ENCODE data around the gene PLA2G5. TPM values are rescaled to one million over a fixed set of nuclear protein-coding genes. Genes with fewer than 3 reads are reported as not detected.

Gene PLA2G5
- total RNA-seq, 1 experiment from 2014 or later, result not detected

DNA sequence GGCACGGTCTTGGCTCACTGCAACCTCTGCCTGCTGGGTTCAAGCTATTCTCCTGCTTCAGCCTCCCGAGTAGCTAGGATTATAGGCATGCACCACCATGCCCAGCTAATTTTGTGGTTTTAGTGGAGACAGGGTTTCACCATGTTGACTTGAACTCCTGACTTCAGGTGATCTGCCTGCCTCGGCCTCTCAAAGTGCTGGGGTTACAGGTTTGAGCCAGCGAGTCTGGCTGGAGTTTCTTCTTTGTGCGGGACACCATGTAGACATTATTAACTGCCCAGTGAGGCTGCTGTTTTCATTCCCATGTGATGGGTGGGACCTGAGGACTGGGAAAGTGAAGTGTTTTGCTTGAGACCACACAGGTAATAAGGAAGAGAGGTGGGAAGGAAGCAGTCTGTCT is 23.3 kb downstream of the PLA2G5 start:
- H3K4me3 ChIP-seq, result no peak overlapping the region
- H3K9me3 ChIP-seq (ENCODE audit: insufficient read depth, low read depth), result no peaks in the 10 kb centered on the region
- H2AFZ ChIP-seq, result no peak overlapping the region
- no peaks in the 10 kb centered on the region for H3K79me2 ChIP-seq (ENCODE audit: low read depth)
- no peaks in the 10 kb centered on the region for H3K4me1 ChIP-seq (replicated peaks; ENCODE audit: insufficient read depth)
- intact Hi-C loops (cut with micrococcal nuclease; ENCODE audit: unreplicated experiment), result no loop called here
- no peaks in the 10 kb centered on the region for H3K9me2 ChIP-seq (ENCODE audit: insufficient read depth)
- DNase-seq, result no peak
- no peaks in the 10 kb centered on the region for H4K20me1 ChIP-seq (ENCODE audit: insufficient read depth)
- H3K36me3 ChIP-seq (ENCODE audit: low read depth), result no peaks in the 10 kb centered on the region
- ChIA-PET POLR2A (ENCODE audit: unreplicated experiment) (no interaction called here), CTCF (no interaction called here)
- no peak for TF ChIP-seq EZH2 (IDR thresholded peaks at IDR 0.05; ENCODE audit: low read depth)
- TF ChIP-seq, protein P1, sequence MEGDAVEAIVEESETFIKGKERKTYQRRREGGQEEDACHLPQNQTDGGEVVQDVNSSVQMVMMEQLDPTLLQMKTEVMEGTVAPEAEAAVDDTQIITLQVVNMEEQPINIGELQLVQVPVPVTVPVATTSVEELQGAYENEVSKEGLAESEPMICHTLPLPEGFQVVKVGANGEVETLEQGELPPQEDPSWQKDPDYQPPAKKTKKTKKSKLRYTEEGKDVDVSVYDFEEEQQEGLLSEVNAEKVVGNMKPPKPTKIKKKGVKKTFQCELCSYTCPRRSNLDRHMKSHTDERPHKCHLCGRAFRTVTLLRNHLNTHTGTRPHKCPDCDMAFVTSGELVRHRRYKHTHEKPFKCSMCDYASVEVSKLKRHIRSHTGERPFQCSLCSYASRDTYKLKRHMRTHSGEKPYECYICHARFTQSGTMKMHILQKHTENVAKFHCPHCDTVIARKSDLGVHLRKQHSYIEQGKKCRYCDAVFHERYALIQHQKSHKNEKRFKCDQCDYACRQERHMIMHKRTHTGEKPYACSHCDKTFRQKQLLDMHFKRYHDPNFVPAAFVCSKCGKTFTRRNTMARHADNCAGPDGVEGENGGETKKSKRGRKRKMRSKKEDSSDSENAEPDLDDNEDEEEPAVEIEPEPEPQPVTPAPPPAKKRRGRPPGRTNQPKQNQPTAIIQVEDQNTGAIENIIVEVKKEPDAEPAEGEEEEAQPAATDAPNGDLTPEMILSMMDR (conservative IDR thresholded peaks at IDR 0.05), result no peak
- no peak overlapping the region for H3K27ac ChIP-seq
- H3K27me3 ChIP-seq (ENCODE audit: insufficient read depth, low read depth), result no peaks in the 10 kb centered on the region
- BruUV-seq (replicated peaks), result no TSS peak
- H3K4me2 ChIP-seq, result no peak overlapping the region
- no peaks in the 10 kb centered on the region for H3F3A ChIP-seq (ENCODE audit: insufficient read depth, low read depth)

DNA sequence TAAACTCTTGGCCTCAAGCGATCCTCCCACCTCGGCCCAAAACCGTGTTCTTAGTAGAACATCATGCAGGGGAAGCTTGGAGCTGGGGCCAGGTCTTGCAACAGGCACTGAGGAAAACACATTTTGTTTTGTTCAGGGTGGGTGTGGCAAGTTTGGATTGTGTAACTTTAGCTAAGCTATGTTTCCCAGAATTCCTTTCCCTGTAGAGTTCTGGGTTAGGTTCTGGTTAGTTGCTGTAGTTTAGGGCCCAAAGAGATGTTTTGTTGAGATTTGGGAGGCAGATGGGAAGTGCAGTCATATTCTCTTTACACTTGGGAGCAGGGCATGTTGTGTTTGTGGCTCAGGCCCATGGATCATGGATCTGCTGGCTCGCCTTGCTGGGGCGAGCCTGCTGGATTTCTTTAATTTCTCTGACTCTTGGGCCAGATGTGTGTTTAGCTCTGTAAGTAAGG is 24.0 kb downstream of the PLA2G5 start:
- no peak for TF ChIP-seq EZH2 (IDR thresholded peaks at IDR 0.05; ENCODE audit: low read depth)
- TF ChIP-seq, protein P1 (conservative IDR thresholded peaks at IDR 0.05), result no peak
- no peak overlapping the region for H2AFZ ChIP-seq
- no peaks in the 10 kb centered on the region for H3K9me3 ChIP-seq (ENCODE audit: insufficient read depth, low read depth)
- H3K4me2 ChIP-seq, result no peak overlapping the region
- DNase-seq, result no peak
- no TSS peak for BruUV-seq (replicated peaks)
- H3K27ac ChIP-seq, result no peak overlapping the region
- CTCF ChIA-PET, result no interaction called here
- POLR2A ChIA-PET (ENCODE audit: unreplicated experiment), result no interaction called here
- H3K4me1 ChIP-seq (replicated peaks; ENCODE audit: insufficient read depth), result no peaks in the 10 kb centered on the region
- H4K20me1 ChIP-seq (ENCODE audit: insufficient read depth), result no peaks in the 10 kb centered on the region
- no peaks in the 10 kb centered on the region for H3K79me2 ChIP-seq (ENCODE audit: low read depth)
- no peaks in the 10 kb centered on the region for H3F3A ChIP-seq (ENCODE audit: insufficient read depth, low read depth)
- H3K27me3 ChIP-seq (ENCODE audit: insufficient read depth, low read depth), result no peaks in the 10 kb centered on the region
- no peaks in the 10 kb centered on the region for H3K9me2 ChIP-seq (ENCODE audit: insufficient read depth)
- no peak overlapping the region for H3K4me3 ChIP-seq
- intact Hi-C loops (cut with micrococcal nuclease; ENCODE audit: unreplicated experiment), result no loop called here
- no peaks in the 10 kb centered on the region for H3K36me3 ChIP-seq (ENCODE audit: low read depth)

DNA sequence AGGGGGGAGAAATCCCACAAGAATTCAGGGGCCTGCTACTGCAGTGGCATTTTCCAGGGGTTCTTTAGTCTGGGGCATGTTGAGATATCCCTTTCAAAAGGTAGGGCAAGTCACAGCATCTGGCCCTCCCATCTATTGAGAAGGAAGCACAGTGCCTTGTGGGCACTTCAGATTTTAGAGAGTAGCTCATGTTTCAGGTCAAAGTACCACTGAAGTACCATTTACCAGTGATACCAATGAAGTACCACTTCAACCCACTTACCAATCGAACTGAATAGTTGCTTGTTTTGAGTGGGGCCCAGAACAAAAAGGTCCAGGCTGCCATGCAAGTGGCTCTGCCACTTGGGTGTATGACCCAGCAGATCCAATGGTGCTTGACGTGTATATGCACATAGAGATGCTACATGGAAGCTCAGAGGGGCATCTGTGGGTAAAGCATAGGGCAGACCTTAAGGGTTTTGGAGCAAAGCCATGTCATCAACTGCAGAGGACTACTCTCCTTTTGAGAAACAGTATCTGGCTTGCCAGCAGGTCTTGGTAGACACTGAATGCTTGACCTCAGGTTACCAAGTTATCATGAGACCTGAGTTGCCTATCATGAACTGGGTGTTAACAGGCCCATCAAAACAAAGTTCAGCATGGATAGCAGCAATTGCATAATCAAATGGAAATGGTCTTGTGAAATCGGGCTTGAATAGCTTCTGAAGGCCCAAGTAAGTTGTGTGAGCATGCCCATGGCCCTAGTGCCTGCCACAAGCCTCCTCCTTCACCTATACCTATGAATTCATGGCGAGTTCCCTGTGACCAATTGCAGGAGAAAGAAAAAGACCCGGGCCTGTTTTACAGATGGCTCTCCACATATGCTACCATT is 25.8 kb downstream of the PLA2G5 start:
- H3K9me3 ChIP-seq (ENCODE audit: insufficient read depth, low read depth), result no peaks in the 10 kb centered on the region
- no peak for DNase-seq
- no peaks in the 10 kb centered on the region for H3K27me3 ChIP-seq (ENCODE audit: insufficient read depth, low read depth)
- H3K4me2 ChIP-seq, result no peak overlapping the region
- ChIA-PET POLR2A (ENCODE audit: unreplicated experiment) (no interaction called here), CTCF (interaction anchor here (0.6 kb wide), 1 partner anchor 121 kb away, joined by 3 read pairs; no protein-coding TSS in a partner anchor)
- no peaks in the 10 kb centered on the region for H3K79me2 ChIP-seq (ENCODE audit: low read depth)
- H3F3A ChIP-seq (ENCODE audit: insufficient read depth, low read depth), result no peaks in the 10 kb centered on the region
- no peak overlapping the region for H2AFZ ChIP-seq
- H3K9me2 ChIP-seq (ENCODE audit: insufficient read depth), result no peaks in the 10 kb centered on the region
- no peaks in the 10 kb centered on the region for H3K36me3 ChIP-seq (ENCODE audit: low read depth)
- no peak overlapping the region for H3K4me3 ChIP-seq
- H3K27ac ChIP-seq, result no peak overlapping the region
- intact Hi-C loops (cut with micrococcal nuclease; ENCODE audit: unreplicated experiment), result no loop called here
- H3K4me1 ChIP-seq (replicated peaks; ENCODE audit: insufficient read depth), result 0 out of 2 replicates have a peak, but pooled peaks cover under 1% of the 10 kb centered on the region
- BruUV-seq (replicated peaks), result no TSS peak
- no peak for TF ChIP-seq EZH2 (IDR thresholded peaks at IDR 0.05; ENCODE audit: low read depth)
- H4K20me1 ChIP-seq (ENCODE audit: insufficient read depth), result no peaks in the 10 kb centered on the region

Measured in PC-9 (cell line).